ENCODE results near the gene SPEM2. TPM values are rescaled to one million over a fixed set of nuclear protein-coding genes. Genes with fewer than 3 reads are reported as not detected.

SPEM2 gene
- total and polyA plus RNA-seq, 7 donors = 0.03 TPM; not detected in 6

DNA sequence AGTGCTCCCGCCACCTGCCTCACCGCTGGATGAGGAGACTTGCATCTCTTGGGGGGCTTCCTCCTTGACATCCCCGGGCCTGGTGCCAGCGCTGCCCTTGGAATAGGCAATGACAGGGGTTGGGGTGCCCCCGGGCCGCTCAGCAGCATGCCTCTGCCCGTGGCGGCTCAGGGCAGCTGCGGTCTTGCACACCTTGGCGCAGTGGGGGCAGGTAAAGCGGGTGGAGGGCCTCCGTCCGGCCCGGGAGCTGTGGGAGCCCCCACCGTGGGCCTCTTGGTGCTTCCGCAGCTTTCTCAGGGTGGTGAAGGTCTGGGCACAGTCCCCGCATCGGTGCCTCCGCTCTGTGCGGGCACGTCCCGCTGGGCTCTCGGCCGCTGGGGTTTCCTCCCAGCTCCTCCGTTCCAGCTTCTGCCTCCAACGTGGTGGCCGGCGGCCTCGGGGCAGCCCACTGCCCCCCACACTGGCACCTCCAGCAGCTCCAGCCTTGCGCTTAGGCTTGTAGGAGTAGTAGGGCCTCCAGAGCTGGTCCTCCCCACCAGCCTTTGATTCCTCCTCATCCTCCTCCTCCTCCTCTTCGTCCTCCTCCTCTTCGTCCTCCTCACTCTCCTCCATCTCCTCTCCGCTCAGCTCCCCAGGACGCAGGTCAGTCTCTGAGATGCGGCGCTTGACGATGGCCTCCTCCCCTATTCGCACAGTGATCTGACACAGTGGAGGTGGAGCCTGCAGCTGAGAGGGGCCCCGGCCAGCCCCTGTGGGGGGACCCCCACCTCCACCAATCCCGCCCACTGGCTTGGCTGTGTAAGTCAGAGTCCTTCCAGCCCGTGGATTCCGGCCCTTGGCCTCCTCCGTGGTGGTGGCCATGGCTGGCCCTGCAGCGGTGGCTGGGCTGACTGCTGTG, 37.3 kb downstream of the SPEM2 start:
- no peak for ATAC-seq
- H3K4me3 ChIP-seq = no peak overlapping the region
- 89 to 91% (median 89%) methylated on average over 42 to 44 of the region's 44 CpGs for WGBS, 3 donors
- H3K27ac ChIP-seq = no peak overlapping the region
- no peaks in the 10 kb centered on the region for H3K9me3 ChIP-seq
- H3K27me3 ChIP-seq (ENCODE audit: insufficient read depth in 3 of 3, low read length in 2 of 3) = no peaks in the 10 kb centered on the region
- peaks cover 0 to 57% of the 10 kb centered on the region in 2 donors for H3K36me3 ChIP-seq (ENCODE audit: insufficient read depth in 1 of 2, low read depth in 1 of 2)
- intact Hi-C loops (cut with DNase I) = no loop called here
- H3K4me1 ChIP-seq = peaks cover 17% of the 10 kb centered on the region
- DNase-seq = no peak
- TF ChIP-seq, protein P1, sequence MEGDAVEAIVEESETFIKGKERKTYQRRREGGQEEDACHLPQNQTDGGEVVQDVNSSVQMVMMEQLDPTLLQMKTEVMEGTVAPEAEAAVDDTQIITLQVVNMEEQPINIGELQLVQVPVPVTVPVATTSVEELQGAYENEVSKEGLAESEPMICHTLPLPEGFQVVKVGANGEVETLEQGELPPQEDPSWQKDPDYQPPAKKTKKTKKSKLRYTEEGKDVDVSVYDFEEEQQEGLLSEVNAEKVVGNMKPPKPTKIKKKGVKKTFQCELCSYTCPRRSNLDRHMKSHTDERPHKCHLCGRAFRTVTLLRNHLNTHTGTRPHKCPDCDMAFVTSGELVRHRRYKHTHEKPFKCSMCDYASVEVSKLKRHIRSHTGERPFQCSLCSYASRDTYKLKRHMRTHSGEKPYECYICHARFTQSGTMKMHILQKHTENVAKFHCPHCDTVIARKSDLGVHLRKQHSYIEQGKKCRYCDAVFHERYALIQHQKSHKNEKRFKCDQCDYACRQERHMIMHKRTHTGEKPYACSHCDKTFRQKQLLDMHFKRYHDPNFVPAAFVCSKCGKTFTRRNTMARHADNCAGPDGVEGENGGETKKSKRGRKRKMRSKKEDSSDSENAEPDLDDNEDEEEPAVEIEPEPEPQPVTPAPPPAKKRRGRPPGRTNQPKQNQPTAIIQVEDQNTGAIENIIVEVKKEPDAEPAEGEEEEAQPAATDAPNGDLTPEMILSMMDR (IDR thresholded peaks at IDR 0.05) = no peak

DNA sequence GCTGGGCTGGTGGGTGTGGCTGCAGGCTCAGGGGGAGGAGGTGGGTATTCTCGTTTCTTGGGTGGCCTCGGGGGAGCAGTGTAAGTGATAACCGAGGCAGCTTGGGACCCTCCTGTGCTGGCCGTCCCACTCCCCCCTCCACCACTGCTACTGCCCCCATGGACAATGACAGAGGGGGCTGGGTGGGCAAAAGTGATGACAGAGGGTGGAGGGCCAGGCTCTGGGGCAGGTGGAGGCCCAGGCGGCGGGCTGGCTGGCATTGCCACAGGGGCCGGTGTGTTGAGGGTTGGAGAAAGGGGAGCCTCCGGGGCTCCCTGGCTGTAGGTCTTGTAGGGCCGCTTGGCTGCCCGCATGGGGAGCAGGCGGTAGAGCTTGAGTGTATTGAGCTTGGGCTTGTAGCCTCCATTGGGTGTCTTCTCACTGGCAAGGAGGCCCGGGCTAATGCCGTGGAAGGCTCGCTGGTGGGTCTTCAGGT, 38.0 kb downstream of the SPEM2 start:
- H3K27ac ChIP-seq = no peak overlapping the region
- H3K36me3 ChIP-seq (ENCODE audit: insufficient read depth in 1 of 2, low read depth in 1 of 2) = peaks cover 0 to 52% of the 10 kb centered on the region in 2 donors
- ATAC-seq (no peak), DNase-seq (no peak)
- H3K27me3 ChIP-seq (ENCODE audit: insufficient read depth in 3 of 3, low read length in 2 of 3) = no peaks in the 10 kb centered on the region
- H3K4me1 ChIP-seq = peaks cover 17% of the 10 kb centered on the region
- H3K4me3 ChIP-seq = no peak overlapping the region
- 83 to 88% (median 87%) methylated on average over 14 of the region's 14 CpGs for WGBS, 3 donors
- no peaks in the 10 kb centered on the region for H3K9me3 ChIP-seq
- TF ChIP-seq, protein P1 (IDR thresholded peaks at IDR 0.05) = no peak
- intact Hi-C loops (cut with DNase I) = no loop called here

DNA sequence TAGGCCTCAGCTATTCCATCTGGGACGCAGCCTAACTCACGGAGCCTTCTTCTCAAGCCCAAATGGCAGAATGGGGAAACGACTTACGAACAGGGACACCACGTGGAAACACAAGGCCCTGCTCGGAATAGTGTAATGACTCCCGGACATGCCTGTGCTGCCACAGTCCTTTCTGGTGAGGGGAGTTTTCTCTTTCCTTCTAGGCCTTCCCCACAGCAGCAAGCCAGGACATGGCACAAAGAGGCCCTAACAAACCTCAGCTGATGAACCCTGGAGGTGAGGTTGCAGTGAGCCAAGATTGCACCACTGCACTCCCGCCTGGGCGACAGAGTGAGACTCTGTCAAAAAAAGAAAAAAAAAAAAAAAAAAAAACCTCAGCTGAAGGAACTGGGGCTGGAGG, 38.7 kb downstream of the SPEM2 start:
- intact Hi-C loops (cut with DNase I) = no loop called here
- ATAC-seq (no peak), DNase-seq (no peak)
- no peak overlapping the region for H3K27ac ChIP-seq
- H3K36me3 ChIP-seq (ENCODE audit: insufficient read depth in 1 of 2, low read depth in 1 of 2) = peaks cover 0 to 47% of the 10 kb centered on the region in 2 donors
- no peak overlapping the region for H3K4me3 ChIP-seq
- H3K9me3 ChIP-seq = no peaks in the 10 kb centered on the region
- H3K27me3 ChIP-seq (ENCODE audit: insufficient read depth in 3 of 3, low read length in 2 of 3) = no peaks in the 10 kb centered on the region
- WGBS, 3 donors = 88 to 94% (median 94%) methylated on average over 9 of the region's 9 CpGs
- TF ChIP-seq, protein P1 (IDR thresholded peaks at IDR 0.05) = no peak
- H3K4me1 ChIP-seq = peaks cover 17% of the 10 kb centered on the region

DNA sequence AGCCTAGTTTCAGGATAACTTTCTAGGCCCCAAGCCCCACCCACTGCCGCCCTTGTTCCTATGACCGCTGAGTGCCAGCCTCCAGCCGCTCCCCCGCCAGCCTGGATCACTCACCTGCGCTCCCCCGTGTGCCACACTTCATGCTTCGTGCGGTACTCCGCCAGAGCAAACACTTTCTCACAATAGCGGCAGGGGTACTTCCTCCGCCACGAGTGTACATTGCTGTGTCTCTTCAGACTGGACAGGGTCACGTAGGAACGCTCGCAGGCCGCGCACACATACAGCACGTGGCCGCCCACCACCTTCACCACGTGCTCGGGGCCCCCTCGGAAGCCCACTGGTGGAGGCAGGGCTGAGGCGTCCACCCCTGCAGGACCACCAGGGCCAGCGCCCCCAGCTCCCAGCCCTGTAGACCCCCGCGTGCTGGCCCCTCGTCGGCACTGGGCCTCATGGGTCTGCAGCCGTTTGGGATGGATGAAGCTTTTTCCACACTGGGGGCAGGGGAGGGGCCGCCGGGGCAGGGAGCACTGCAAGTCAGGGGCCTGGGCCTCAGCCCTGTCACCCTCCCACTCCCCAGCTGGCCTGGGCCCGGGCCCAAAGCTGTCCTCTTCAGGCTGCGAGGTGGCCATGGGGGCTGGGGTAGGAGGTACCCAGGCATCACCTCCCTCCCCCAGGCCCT, 40.3 kb downstream of the SPEM2 start:
- no peaks in the 10 kb centered on the region for H3K27me3 ChIP-seq (ENCODE audit: insufficient read depth in 3 of 3, low read length in 2 of 3)
- intact Hi-C loops (cut with DNase I) = no loop called here
- peaks cover 0 to 47% of the 10 kb centered on the region in 2 donors for H3K36me3 ChIP-seq (ENCODE audit: insufficient read depth in 1 of 2, low read depth in 1 of 2)
- H3K9me3 ChIP-seq = no peaks in the 10 kb centered on the region
- H3K4me3 ChIP-seq = no peak overlapping the region
- peaks cover 24% of the 10 kb centered on the region for H3K4me1 ChIP-seq
- WGBS, 3 donors = 84 to 88% (median 87%) methylated on average over 32 to 33 of the region's 33 CpGs
- peak in 2 of 4 donors; percentile 1 to 3 for ATAC-seq
- DNase-seq = no peak
- TF ChIP-seq, protein P1 (IDR thresholded peaks at IDR 0.05) = no peak
- H3K27ac ChIP-seq = peak overlapping the region; percentile 66
